Measurements from ENCODE around the gene CLIC1.

CLIC1 gene

DNA sequence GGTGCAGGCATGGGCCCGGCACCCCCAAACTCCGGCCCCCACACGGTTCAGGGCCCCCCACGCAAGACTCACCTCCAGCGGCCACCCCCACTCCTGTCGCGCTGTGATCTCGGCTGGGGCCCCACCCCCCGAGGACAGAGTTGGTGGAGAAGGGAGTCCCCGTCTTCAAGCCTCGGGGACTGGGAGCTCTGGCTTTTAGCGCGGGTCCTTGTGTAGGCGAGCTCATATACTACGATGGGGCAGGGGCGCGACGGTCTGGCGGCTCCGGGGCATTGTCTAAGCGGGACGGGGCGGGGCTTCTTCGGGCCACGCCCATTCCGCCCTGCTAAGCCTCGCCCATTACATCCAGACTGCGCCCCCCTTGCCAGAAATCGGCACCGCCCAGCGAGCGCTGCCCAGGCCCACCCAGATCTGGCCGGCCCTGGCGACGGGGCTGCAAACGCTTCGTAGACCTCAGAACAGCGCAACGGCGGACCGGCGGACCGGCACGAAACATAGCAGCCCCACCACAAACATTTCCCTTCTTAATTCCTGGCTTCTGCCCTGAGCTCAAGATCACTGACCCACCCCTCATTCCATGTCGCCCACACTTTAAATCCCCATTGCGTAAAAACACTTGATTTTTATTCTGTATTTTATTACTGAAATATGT is 6.2 kb downstream of the CLIC1 start:
- Histone ChIP-seq H4K8ac (ENCODE audit: low read depth, low read length) (peak overlapping the region; percentile 98), H3K79me1 (ENCODE audit: low read length) (peaks cover 15% of the 10 kb centered on the region), H3K23ac (ENCODE audit: low read length) (no peak overlapping the region), H2BK5ac (ENCODE audit: low read depth, low read length, poor library complexity) (peak overlapping the region; percentile 97), H3K18ac (ENCODE audit: low read length) (peak overlapping the region; percentile 98), H2BK12ac (ENCODE audit: low read length) (no peak overlapping the region), H3K14ac (ENCODE audit: low read length) (peak overlapping the region; percentile 98), H3K9me3 (ENCODE audit: insufficient read depth, low read depth, low read length) (no peaks in the 10 kb centered on the region), H4K91ac (ENCODE audit: low read depth, low read length) (peak overlapping the region; percentile 99), H3K4me2 (ENCODE audit: low read length) (peak overlapping the region; percentile 65), H3K27me3 (ENCODE audit: insufficient read depth, low read length) (no peaks in the 10 kb centered on the region), H3K4me1 (ENCODE audit: control insufficient read depth in 1 of 2, insufficient read depth in 2 of 2, low read length in 2 of 2) (peaks cover 14% of the 10 kb centered on the region in 2 experiments), H3K9ac (ENCODE audit: low read length) (peak overlapping the region; percentile 93), H3K79me2 (ENCODE audit: control insufficient read depth, insufficient read depth, low read length, poor library complexity) (peaks cover 16% of the 10 kb centered on the region), H2AFZ (ENCODE audit: insufficient read depth, low read length, poor library complexity) (peak overlapping the region; percentile 96), H4K12ac (ENCODE audit: low read depth, low read length) (peak overlapping the region; percentile 89), H3K4me3 (ENCODE audit: low read depth, low read length) (peak overlapping the region; percentile 91), H3K4ac (ENCODE audit: low read depth, low read length) (peak overlapping the region; percentile 93), H3K27ac (ENCODE audit: low read depth, low read length) (peak overlapping the region; percentile 95), H3K36me3 (ENCODE audit: control insufficient read depth in 1 of 2, insufficient read depth in 2 of 2, low read length in 2 of 2) (peaks cover 45 to 64% of the 10 kb centered on the region in 2 experiments), H2AK5ac (ENCODE audit: low read length) (peak overlapping the region; percentile 95), H2BK120ac (ENCODE audit: insufficient read depth, low read length, poor library complexity) (peak overlapping the region; percentile 96)
- WGBS (ENCODE audit: extremely low coverage, insufficient coverage, insufficient read length): no CpG with 5 or more reads among the region's 46 CpGs
- peak; percentile 65 to 77 for DNase-seq

DNA sequence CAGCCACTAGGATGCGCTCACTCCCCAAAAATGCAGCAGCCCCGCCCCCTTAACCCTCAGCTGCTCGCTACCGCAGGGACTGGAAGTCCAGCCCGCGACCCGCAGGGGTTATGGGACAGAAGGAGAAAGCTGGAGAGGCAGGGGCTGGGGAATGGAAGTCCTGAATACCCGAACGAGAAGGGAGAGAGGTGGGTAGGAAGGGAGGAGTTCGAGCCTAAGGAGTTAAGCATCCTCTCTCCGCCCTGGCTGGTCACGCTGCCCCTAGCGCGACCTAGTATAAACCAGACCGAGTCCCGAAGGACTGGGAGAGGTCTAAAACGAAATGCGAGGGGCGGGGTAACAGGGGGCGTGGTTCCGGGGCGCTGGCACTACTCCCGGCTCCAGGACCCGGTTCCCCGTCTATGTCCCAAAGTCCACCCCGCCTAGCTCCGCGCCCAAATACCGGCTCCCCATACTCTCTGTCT is 6.8 kb downstream of the CLIC1 start:
- Histone ChIP-seq H3K18ac (ENCODE audit: low read length) (peak overlapping the region; percentile 98), H2BK120ac (ENCODE audit: insufficient read depth, low read length, poor library complexity) (peak overlapping the region; percentile 96), H4K91ac (ENCODE audit: low read depth, low read length) (peak overlapping the region; percentile 99), H3K4me1 (ENCODE audit: control insufficient read depth in 1 of 2, insufficient read depth in 2 of 2, low read length in 2 of 2) (peaks cover 13 to 14% of the 10 kb centered on the region in 2 experiments), H4K8ac (ENCODE audit: low read depth, low read length) (peak overlapping the region; percentile 98), H3K4ac (ENCODE audit: low read depth, low read length) (peak overlapping the region; percentile 93), H3K9me3 (ENCODE audit: insufficient read depth, low read depth, low read length) (no peaks in the 10 kb centered on the region), H3K14ac (ENCODE audit: low read length) (peak overlapping the region; percentile 98), H3K9ac (ENCODE audit: low read length) (peak overlapping the region; percentile 93), H3K27me3 (ENCODE audit: insufficient read depth, low read length) (no peaks in the 10 kb centered on the region), H3K4me2 (ENCODE audit: low read length) (peak overlapping the region; percentile 65), H2AK5ac (ENCODE audit: low read length) (peak overlapping the region; percentile 95), H3K27ac (ENCODE audit: low read depth, low read length) (peak overlapping the region; percentile 95), H3K79me2 (ENCODE audit: control insufficient read depth, insufficient read depth, low read length, poor library complexity) (peaks cover 11% of the 10 kb centered on the region), H3K79me1 (ENCODE audit: low read length) (peaks cover 10% of the 10 kb centered on the region), H2BK5ac (ENCODE audit: low read depth, low read length, poor library complexity) (peak overlapping the region; percentile 97), H3K4me3 (ENCODE audit: low read depth, low read length) (peak overlapping the region; percentile 91), H3K36me3 (ENCODE audit: control insufficient read depth in 1 of 2, insufficient read depth in 2 of 2, low read length in 2 of 2) (peaks cover 45 to 66% of the 10 kb centered on the region in 2 experiments), H2BK12ac (ENCODE audit: low read length) (no peak overlapping the region), H4K12ac (ENCODE audit: low read depth, low read length) (peak overlapping the region; percentile 89), H2AFZ (ENCODE audit: insufficient read depth, low read length, poor library complexity) (peak overlapping the region; percentile 96), H3K23ac (ENCODE audit: low read length) (no peak overlapping the region)
- peak; percentile 77 to 85 for DNase-seq
- no CpG with 5 or more reads among the region's 29 CpGs for WGBS (ENCODE audit: extremely low coverage, insufficient coverage, insufficient read length)

DNA sequence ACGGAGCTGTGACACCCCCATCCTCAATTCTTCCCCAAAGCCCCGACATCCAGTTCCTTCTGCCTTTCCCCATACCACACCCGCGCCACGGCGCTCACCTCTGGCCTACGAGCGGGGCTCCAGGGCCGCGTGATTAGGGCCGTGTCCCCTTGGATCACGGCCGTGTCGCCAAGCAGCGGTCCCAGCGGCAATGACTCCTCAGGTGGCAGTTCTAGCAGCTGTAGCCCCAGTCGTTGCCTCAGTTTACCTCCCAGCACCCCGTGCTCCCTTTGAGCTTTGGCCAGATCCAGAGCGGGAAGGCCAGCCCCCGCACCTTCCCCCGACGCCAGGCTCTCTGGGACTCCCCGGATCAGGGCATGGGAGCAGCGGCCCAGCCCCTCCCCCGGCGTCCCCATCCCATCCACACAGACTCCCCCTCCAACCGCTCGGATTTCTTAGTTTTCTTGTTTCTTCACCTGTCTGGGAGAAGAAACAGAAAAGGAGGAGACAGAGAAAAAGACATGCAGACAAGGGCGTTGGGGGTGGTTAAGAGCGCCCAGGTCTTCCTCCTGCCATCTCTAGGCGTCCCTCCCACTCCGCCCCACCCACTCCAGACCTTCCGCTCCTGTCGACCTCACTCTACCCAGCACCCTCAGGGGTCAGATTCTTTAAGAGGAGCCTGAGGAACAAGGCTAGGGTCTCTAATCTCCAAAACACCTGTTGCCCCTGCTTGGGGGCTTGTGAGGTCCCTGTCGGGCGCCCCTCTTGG is 7.4 kb downstream of the CLIC1 start, which contains the start of gene DDAH2:
DDAH2 (minus strand) TSS at position 533 of the 748 bp plus-strand sequence; CDS start at position 395, 138 bp downstream.
- WGBS (ENCODE audit: extremely low coverage, insufficient coverage, insufficient read length): no CpG with 5 or more reads among the region's 36 CpGs
- Histone ChIP-seq H3K4me2 (ENCODE audit: low read length) (peak within 1 kb of the TSS; percentile 65), H3K4ac (ENCODE audit: low read depth, low read length) (peak within 1 kb of the TSS; percentile 93), H4K12ac (ENCODE audit: low read depth, low read length) (peak within 1 kb of the TSS; percentile 89), H2BK12ac (ENCODE audit: low read length) (peak within 1 kb of the TSS; percentile 19), H3K27ac (ENCODE audit: low read depth, low read length) (peak within 1 kb of the TSS; percentile 95), H2AFZ (ENCODE audit: insufficient read depth, low read length, poor library complexity) (peak within 1 kb of the TSS; percentile 96), H3K23ac (ENCODE audit: low read length) (no peak within 1 kb of the TSS), H3K79me1 (ENCODE audit: low read length) (peaks cover 7% of the 10 kb centered on the region), H3K14ac (ENCODE audit: low read length) (peak within 1 kb of the TSS; percentile 98), H3K4me1 (ENCODE audit: control insufficient read depth in 1 of 2, insufficient read depth in 2 of 2, low read length in 2 of 2) (peaks cover 7 to 9% of the 10 kb centered on the region in 2 experiments), H3K18ac (ENCODE audit: low read length) (peak within 1 kb of the TSS; percentile 98), H3K9ac (ENCODE audit: low read length) (peak within 1 kb of the TSS; percentile 93), H4K8ac (ENCODE audit: low read depth, low read length) (peak within 1 kb of the TSS; percentile 98), H3K27me3 (ENCODE audit: insufficient read depth, low read length) (no peaks in the 10 kb centered on the region), H2BK120ac (ENCODE audit: insufficient read depth, low read length, poor library complexity) (peak within 1 kb of the TSS; percentile 96), H3K36me3 (ENCODE audit: control insufficient read depth in 1 of 2, insufficient read depth in 2 of 2, low read length in 2 of 2) (peaks cover 41 to 62% of the 10 kb centered on the region in 2 experiments), H4K91ac (ENCODE audit: low read depth, low read length) (peak within 1 kb of the TSS; percentile 99), H2AK5ac (ENCODE audit: low read length) (peak within 1 kb of the TSS; percentile 95), H3K4me3 (ENCODE audit: low read depth, low read length) (peak within 1 kb of the TSS; percentile 91), H3K79me2 (ENCODE audit: control insufficient read depth, insufficient read depth, low read length, poor library complexity) (peaks cover 6% of the 10 kb centered on the region), H3K9me3 (ENCODE audit: insufficient read depth, low read depth, low read length) (no peaks in the 10 kb centered on the region), H2BK5ac (ENCODE audit: low read depth, low read length, poor library complexity) (peak within 1 kb of the TSS; percentile 97)
- DNase-seq: peak in 1 of 2 donors; percentile 65

Data from trophoblast cell (in vitro differentiated cells and primary cell).